Ecto neural progenitor cell (in vitro differentiated cells): Measurements from ENCODE around the gene SETX.

ENCODE experiments used
- DNase-seq: peaks from one replicate; pipeline ENCODE4 v3.0.0-alpha.2; 2018; ENCODE audit warnings: low spot score

The SETX gene

DNA sequence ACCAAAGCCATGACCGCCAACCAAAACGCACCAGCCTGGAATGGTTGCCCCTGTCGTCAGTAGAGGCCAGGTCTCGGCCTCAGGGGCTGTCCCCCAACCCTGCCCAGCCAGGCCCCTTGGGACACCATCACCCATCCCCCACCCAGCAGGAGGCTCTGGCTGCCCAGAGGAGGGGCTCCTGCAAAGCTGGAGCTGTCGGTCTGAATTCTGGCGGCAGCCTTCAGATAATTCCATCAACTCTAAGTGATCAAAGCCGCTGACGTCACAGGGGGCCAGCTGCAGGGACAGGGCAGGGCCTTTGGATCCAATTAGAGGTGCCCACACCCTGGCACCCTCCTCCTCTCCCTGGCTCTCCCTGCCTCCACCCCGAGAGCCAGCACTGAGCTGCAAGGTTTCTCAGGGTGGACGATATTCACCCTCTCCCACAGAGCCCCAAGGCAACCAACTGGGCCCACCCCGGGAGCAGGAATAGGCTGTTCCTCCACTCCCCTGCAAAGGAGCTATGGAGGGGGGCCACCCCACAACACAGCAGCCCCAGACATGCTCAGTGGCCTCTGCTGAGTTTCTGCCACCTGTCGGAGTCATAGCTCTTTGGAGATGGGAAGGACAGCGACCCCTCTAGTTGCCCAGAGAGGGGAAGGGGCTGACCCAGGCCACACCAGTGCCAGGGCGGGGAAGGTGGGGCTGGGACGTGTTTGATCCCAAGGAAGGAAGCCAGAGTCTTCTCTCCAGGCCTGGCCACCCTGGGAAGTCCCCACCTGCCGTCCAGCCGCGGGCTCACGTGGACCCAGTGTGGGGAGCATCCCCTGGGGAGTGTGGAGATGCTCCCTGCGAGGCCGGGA lies 114.6 kb downstream of the SETX start:
- DNase-seq = no peak

DNA sequence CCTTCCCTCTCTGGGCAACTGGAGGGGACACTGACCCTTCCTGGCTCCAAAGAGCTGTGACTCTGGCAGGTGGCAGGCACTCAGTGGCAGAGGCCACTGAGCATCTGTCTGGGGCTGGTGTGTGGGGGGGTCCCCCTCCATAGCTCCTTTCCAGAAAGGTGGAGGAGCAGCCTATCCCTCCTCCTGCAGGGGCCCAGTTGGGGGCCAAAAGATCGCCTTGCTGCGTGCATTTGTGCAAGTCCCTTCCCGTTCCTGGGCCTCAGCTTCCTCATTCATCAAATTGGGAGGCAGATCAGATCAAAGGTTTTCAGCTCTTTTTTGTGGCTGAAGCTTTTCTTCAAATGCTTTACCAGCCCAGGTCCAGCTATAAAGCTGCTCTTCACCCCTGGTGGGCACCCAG lies 115.3 kb downstream of the SETX start:
- DNase-seq = no peak

DNA sequence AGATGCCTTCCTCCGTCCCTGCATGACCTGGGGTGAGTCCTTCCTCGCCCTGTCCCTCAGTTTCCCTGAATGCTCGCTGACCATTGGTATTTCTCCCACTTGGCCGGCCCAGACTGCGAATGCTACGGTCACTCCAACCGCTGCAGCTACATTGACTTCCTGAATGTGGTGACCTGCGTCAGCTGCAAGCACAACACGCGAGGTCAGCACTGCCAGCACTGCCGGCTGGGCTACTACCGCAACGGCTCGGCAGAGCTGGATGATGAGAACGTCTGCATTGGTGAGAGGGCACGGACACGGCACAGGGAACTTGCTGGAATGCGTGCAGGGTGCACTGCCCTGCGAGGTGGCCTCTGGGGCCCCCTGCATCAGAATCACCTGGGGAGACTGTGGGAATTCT lies 115.8 kb downstream of the SETX start:
- DNase-seq = no peak

DNA sequence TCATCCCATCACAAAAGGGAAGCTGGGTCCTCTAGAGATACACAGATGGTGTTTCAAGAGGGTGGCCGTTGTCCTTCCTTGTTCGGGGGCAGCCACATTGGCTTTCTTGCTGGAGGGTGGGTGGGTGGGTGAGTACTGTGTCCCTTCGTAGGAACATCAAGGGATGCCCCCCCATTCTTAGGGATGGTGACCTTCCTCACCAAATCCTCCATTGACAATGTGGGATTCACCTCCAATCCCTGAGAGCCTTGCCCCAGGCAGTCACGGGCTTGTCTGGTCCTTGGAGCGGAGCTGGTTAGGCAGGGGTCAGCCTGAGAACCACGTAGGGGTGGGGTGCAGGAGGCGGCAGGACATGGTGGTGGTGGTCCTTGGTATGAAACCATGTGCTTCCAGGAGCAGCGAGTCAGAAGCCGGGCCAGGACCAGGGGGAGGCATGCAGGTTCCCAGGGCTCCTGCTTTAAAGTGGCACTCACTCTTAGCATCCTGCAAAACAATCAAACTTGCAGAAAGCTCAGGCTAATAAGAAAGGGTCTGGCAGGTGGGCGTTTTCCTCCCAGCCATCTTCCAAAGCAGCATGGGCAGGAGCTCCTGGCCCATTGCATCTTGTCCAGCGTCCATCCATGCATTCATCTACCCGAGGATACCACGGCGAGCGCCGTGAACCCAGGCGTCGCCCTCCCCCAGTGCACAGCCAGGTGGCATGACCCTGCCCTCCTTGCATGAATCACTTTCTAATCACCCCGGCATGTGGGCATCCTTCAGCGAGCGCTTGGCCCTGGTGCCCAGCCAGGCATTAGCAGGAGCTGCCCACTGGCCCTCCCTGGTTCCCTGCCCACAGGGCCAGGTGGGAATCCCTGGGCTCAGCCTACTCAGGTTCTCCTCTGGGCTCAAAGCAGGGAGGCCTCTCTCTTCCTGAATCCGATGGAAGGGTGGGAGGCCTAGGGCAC lies 116.5 kb downstream of the SETX start:
- DNase-seq = no peak

DNA sequence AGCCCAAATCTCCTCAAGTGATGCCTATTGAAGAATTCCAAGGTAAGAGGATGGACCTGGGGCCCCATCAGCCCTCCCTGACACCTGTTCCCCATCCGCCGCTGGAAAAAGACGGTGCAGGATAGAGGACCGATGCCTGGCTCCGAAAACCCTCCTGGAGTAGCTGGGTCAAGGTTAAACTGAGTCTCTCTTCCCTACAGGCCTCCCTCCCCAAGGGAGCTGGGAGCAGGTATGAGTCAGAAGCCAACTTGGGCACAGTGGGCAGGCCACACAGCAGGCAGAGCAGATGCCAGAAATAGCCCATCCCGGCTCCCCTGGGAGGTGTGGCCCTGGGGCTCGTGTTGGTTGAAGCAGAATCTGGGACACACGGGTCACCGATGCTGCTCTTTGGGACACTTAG lies 117.3 kb downstream of the SETX start:
- DNase-seq = no peak

DNA sequence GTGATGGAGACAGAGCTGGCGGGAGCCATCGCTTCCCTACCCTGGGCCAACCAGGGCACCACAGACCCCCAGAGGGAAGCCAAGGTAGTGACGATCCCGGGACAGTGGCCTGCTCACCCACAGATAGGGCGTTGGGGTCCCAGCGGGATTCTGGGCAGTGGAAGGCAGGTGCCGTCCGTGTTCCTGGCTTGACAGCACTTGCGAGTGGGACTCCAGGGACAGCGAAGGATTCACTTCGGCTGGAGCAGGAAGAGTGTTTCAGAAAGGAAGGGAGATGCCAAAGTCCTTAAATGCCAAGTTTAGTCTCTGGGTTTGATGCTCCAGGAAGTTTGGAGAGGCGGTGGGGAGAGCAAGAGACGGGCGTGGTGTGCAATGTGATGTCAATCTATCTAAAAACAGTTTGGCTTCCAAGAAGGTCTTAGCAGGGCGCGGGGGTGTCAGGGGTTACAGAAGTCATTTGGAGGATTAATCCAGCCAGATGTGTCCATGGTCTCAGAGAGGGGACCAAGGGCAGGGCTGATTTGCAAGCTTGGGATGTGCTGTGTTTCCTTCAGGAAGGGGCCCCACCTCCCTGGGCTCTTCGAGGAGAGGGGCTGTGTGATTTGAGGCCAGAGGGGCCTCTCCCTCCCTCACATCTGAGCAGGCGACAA lies 118.0 kb downstream of the SETX start:
- DNase-seq = no peak

DNA sequence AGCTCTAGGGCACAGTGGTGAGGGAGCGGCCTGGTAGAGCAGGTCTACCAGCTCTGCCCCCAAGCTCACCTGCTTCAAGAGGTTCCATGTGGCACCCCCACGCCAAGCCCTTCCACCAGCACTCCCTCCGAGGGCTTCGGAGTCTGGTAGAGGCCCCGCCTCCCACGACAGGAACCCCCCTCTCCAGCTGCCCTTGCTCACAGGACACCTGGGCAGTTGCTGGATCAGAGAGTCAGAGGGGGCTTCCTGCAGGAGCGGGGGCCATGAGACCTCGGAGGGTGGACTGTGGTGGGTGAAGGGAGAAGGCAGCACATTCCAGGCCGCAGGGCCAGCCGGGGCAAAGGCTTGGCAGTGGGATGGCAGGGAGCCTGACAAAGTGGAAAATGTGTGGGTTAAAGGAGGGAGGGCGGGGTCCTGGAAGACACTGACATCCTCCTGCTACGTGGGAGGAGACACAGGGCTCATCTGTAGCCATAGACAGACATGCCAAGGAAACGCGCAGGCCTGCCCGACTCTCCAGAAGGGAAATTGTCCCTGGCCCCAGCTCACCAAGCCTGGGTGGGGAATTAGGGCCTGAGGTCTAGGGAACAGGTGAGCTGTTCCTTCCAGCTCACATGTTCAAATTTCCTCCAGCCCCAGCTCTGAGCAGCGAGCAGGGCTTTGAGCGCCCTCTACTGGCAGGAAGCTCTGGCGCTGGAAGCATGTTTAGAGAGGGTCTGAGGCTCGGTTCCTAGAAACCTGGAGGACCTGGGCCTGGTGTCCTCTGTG lies 118.7 kb downstream of the SETX start:
- DNase-seq = peak; percentile 88

DNA sequence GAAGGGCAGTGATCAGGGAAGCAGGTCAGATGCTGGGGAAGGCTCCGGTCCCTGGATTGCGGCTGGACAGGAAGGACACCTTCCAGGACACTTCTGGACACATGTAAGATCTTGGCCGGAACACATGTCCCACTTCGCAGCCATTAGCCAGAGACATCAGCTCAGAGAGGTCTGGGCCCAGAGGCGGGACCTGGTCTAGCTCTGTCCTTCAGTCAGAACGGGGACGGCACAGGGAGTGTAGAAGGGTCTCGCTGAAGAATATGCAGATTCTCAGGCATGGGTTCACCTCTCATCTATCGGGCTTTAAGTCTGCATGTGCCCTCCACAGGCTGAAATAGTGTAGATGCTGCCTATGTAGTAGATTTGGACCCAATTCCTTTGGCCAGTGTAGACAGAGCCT lies 119.7 kb downstream of the SETX start:
- DNase-seq = no peak

DNA sequence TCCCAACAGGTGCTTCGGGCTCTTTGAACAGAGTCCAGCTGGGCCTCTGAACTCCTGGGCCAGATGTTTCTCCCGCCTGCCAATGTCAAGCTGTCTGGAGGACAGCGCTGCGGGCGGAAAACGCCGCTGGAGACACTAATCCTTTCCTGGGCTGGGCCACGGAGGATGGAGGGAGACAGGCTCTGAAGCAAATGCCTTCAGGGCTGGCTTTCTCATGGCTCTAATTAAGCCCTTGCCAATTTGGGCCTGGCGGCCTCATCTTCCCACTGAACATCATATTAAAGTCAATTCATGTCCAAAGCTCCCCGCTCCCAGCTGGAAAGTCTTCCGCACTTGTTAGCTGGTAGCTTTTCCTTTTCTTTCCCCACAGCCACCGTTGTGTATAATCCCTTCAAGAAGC lies 120.3 kb downstream of the SETX start:
- no peak for DNase-seq

DNA sequence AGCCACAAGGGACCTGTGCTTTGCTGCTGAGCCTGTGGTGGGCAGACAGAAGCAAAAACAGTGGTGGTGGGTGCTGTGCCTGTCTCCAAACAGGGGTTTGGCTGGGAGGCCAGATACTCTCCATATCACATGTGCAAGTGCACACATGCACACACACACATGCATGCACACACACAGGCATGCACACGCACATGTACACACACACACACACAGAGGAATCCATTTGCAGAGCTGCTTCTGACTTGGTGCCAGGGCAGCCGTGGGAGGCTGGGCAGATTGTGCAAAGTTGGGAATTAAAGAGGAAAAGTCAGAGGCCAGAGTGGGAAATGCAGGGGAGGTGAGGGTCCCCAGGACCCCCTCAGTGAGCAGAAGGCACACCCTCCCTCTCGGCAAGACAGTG lies 121.6 kb downstream of the SETX start:
- no peak for DNase-seq

DNA sequence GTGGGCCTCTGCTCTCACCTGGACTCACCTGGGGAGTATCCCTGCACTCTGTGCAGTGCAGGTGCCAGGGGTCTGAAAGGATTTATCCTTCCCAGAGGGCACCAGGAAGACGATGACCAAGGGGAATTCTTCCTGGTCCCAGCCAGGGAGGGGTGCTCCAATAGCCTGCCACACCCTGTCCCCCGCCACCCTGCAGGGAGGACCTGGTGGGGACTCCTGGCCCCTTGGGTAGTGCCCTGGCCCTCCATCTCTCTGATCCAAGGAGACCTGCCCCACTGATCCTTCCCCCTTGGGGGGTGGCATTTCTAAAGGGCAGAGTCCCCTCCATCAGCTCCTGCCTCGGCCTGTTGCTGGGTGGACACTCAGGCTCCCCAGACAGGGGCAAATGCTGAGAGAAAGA lies 122.3 kb downstream of the SETX start:
- no peak for DNase-seq

DNA sequence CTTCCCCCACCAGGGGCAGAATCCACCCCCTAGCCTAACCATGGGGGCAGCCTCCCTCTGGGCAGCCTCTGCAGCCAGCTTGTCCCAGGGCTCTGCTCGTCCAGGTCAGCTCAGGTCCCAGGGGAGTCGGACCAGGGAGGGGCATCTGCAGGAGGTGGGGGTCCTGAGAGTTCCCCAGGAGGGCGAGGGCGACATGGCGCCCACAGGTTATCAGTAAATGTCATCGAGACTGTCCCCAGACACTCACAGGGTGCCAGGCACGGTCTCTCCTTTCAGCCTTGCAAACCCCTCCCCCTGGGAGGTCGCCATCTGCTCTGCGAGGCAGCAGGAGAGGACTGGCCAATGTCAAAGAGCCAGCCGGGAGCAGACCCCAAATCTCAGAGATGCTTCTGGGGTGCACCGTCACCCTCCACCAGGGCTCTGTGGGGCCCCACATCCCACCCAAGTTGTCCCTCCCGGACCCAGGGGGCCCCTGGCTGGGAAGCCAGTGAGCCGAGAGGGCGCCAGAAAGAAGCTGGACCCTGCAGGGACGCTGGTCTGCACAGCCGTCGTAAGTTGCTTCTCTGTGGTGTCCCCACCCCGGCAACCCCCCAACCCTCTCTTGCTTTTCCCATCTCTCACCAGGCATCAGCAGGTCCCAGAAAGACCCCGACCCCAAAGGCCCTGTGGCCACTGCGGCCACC lies 123.6 kb downstream of the SETX start:
- DNase-seq = no peak

DNA sequence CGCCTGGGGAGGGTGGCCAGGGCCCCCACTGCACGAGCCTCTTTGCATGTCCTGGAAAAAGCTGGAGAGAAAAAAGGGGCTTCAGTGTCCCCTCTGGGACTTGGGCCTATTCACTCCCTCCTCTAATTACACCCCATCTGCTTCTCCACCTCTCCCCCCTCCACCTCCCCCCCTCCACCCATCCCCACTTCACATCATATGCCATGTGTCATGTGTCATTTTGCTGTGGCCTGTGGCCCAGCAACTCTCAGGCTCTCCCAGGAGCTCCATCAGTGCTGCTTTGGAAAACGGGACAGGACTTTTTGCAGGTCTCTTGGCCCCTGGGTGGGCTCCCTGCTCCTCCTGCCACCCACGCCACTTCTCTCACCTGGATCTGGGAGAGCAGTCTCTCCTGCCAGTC lies 124.2 kb downstream of the SETX start:
- DNase-seq = no peak

DNA sequence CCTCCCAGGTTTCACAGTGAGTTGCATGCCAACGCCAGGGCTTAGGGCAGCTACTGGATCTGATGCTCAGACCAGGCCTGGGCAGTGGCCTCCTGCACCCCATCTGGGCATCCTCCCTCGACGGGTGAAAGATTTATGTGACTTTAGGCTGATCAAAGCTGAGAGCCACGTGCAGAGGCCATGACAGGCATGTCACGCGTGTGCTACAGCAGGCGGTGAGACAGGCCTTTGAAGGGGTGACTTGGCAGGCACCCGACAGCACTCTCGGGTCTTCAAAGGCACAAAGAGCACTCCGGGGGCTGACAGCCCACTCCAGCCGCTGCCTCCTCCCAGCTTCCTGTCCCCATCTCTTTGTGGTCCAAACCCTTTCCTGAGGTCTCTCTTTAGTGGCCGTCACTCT lies 126.7 kb downstream of the SETX start:
- DNase-seq = no peak

DNA sequence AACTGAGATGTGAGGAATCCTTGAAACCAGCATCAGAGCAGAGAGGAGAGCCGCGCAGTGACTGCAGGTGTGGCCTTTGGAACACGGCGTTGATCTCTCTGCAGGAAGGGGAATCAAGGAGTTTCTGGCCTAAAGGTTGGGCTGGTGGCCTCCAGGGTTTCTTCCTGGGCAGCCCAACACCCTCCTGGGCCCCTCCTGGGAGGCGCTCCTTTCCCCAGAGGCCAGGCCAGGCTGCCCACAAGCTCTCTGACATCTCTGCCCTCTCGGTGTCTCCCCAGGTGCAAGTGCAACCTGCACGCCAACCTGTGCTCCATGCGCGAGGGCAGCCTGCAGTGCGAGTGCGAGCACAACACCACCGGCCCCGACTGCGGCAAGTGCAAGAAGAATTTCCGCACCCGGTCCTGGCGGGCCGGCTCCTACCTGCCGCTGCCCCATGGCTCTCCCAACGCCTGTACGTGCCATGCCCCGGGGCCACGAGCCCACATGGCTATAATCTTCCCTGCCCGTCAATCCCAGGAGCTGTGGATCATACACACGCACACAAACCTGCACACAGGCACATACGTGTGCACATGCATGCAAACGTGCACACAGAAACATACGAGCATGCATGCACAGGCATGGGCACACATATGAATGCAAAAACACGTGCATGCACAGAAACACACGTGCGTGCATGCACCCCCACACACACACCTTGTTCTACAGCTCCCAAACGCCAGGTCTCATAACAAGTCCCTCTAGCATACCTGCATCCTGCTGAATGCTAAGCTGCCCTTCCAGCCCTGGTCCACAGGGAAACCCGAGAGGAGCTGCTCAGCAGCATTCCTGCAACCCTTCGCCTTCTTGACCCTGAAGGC lies 128.0 kb downstream of the SETX start:
- no peak for DNase-seq

DNA sequence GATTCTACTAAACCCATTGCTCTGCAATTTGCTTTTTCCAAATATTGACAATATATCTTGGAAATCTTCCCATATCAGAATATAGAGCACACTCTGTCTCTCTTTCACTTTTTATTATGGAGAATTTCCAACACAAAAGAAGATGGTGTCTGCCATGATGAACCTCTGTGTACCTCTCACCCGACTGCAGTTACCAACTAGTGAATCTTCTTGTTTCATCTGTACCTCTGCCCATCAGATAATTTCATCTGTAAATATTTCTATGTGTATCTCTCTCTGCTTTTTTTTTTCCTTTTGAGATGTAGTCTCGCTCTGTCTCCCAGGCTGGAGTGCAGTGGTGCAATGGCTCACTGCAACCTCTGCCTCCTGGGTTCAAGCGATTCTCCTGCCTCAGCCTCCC lies 130.1 kb downstream of the SETX start:
- DNase-seq = no peak

DNA sequence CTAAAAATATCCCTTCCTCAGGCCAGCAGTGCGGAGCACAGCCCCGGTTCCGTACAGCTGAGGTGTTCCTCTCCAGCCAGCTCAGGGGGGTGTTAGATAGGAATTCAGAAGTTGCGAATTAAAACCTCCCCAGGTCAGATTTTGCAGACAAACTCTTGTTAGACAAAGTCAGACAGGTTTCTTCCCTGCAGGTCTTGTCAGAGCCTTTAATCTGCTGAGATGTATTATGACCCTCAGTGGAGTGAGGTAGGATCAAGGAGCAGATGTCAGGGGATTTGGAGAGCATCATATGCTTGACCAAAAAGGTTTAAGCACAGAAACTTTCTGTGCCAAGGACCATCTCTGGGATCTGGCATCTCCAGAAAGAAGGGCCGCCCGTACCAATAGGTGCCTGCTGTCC lies 132.8 kb downstream of the SETX start:
- DNase-seq = no peak

DNA sequence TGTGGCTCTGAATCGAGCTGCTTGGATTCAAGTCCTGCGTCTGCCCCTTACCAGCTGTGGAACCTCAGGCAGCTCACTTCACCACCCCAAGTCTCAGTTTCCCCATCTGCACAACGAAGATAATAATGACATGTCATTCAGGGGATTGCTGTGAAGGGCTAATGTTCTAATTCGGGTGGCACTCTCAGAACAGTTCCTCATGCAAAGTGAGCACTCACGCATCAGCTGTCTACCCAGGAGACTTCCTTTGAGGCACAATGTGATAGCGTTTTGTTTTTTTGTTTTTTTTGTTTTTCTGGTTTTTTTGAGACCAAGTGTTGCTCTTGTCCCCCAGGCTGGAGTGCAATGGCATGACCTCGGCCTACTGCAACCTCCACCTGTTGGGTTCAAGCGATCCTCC lies 136.6 kb downstream of the SETX start:
- DNase-seq = no peak

DNA sequence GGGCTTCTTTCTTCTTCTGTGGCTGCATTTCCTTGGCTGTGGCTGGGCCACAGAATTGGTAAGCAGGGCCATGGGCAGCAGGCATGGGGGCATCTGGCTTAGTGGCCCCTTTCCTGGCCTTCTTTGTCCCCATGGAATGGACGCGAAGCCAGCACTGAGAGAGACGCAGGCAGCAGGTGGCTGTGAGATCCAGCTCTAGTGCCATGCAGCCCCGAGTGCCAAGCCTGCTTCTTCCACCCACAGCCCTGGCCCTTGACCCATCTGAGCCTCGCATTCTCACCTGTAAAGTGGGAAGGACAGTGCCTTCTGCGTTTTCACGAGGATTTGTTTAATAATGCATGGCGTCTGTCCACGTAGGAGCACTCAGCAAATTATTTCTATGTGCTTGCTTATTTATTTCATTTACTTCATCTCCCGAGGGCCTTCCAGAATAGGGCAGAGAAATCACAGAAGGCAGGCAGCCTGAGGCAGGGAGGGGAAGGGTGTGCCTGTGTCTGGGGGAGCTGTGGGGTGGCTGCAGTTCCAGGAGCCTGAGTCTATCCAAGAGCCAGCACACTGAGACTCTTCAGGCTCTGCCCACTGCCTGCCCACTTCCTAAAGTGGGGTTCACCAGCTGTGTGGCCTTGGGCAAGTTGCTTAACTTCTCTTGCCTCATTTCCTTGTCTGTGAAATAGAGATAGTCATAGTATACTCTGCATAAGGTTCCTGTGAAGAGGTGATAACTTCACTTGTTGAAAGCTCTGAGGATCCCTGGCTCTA lies 137.7 kb downstream of the SETX start:
- no peak for DNase-seq
